ENCODE results near the gene CELSR2.
A peak's percentile ranks its signal among the peaks of the same experiment; 100 is the strongest.

DNA sequence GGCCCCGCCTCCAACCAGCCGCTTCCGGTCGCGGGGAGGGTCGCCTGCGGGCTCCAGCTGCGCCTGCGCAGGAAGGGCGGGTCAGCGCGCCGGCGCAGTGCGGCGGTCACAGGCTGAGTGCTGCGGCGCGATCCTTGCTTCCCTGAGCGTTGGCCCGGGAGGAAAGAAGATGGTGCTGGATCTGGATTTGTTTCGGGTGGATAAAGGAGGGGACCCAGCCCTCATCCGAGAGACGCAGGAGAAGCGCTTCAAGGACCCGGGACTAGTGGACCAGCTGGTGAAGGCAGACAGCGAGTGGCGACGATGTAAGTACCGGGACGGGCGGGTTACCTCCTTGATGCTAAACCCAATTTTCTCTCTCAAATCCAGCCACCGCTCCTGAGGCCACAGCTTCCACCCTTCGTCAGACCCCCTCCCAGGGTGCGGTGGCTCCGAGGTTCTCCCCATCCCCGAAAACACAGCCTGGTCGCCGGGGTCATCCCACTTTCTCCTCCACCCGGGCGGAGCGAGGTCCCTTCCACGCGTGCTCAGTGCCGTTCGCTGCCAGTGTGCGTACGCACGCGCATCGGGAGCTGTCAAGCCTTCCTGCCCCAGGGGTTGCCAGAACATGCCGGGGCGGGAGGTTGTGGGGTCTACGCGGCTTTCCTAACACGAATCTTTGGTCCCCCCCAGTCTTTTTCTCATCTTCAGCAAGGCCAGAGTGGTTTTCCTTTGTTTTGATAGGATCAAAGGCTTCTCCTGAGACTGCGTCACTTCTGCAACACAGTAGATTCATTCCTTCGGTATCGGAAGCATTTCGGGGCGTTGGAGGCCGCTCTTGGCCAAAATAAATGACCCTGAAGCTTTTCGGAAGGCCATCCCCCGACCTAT lies 35.3 kb upstream of the CELSR2 start, which contains the start of gene SARS1:
- TF ChIP-seq POLR2AphosphoS5 (IDR thresholded peaks at IDR 0.05; ENCODE audit: low read depth, low read length) = peak; percentile 97
- TF ChIP-seq, protein P1, sequence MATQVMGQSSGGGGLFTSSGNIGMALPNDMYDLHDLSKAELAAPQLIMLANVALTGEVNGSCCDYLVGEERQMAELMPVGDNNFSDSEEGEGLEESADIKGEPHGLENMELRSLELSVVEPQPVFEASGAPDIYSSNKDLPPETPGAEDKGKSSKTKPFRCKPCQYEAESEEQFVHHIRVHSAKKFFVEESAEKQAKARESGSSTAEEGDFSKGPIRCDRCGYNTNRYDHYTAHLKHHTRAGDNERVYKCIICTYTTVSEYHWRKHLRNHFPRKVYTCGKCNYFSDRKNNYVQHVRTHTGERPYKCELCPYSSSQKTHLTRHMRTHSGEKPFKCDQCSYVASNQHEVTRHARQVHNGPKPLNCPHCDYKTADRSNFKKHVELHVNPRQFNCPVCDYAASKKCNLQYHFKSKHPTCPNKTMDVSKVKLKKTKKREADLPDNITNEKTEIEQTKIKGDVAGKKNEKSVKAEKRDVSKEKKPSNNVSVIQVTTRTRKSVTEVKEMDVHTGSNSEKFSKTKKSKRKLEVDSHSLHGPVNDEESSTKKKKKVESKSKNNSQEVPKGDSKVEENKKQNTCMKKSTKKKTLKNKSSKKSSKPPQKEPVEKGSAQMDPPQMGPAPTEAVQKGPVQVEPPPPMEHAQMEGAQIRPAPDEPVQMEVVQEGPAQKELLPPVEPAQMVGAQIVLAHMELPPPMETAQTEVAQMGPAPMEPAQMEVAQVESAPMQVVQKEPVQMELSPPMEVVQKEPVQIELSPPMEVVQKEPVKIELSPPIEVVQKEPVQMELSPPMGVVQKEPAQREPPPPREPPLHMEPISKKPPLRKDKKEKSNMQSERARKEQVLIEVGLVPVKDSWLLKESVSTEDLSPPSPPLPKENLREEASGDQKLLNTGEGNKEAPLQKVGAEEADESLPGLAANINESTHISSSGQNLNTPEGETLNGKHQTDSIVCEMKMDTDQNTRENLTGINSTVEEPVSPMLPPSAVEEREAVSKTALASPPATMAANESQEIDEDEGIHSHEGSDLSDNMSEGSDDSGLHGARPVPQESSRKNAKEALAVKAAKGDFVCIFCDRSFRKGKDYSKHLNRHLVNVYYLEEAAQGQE (IDR thresholded peaks at IDR 0.05; ENCODE audit: insufficient read depth in 1 of 2, low read depth in 2 of 2, low read length in 2 of 2) = no peak
